Caco-2 (cell line): Measurements from ENCODE around the gene XPO1. TPM values are rescaled to one million over a fixed set of nuclear protein-coding genes. Genes with fewer than 3 reads are reported as not detected.
A peak's percentile ranks its signal among the peaks of the same experiment; 100 is the strongest.
"Not testable (repeated sequence)": the region's sequence is repeated elsewhere in the genome, so short reads cannot be mapped to it uniquely, and the experiment has no call there.

Source experiments
- BruUV-seq: library from RNA; stranded (reverse); fragments of 400-500 nt; replicated peaks from 2 replicates; lab custom pipeline; 2021; lab: Mats Ljungman, UMichigan
- CTCF ChIA-PET: fragments of 300-600 bp; sonication (Branson Sonifier 250); formaldehyde crosslinking; loops from one replicate; lab custom pipeline; 2022; ENCODE audit warnings: antibody characterized with exemption; lab: Charles Lee
- POLR2A ChIA-PET: fragments of 300-600 bp; sonication (Branson Sonifier 250); formaldehyde crosslinking; loops from one replicate; lab custom pipeline; 2022; ENCODE audit warnings: antibody characterized with exemption; lab: Charles Lee
- DNase-seq, 2 experiments: peaks; one replicate each; pipeline versions ENCODE4 v3.0.0 to v3.0.0-alpha.2; 2020 to 2022
- H3K27me3 ChIP-seq: replicated peaks from 2 replicates; pipeline ENCODE4 v1.6.0; 2011; ENCODE audit warnings: low read length; ENCODE audit not compliant: control insufficient read depth, insufficient read depth
- H3K36me3 ChIP-seq: 2 replicates; pipeline ENCODE4 v1.5.1; 2011; ENCODE audit warnings: low read length; ENCODE audit not compliant: control insufficient read depth, insufficient read depth
- H3K4me1 ChIP-seq: fragments of 250-450 bp; sonication (Bioruptor Pico); 2 replicates; pipeline ENCODE4 v1.5.1; 2020; ENCODE audit warnings: mild to moderate bottlenecking
- H3K4me3 ChIP-seq: 2 replicates; pipeline ENCODE4 v1.5.1; 2011; ENCODE audit warnings: low read depth, mild to moderate bottlenecking, control low read depth, low read length
- H3K9me3 ChIP-seq: fragments of 250-450 bp; sonication (Bioruptor Pico); 2 replicates; pipeline ENCODE4 v1.5.1; 2020; ENCODE audit warnings: mild to moderate bottlenecking, moderate library complexity
- H3K27ac Mint-ChIP-seq: one replicate; pipeline ENCODE4 v1.8.0; 2022; ENCODE audit warnings: mixed read lengths; ENCODE audit not compliant: unreplicated experiment
- H3K27me3 Mint-ChIP-seq: one replicate; pipeline ENCODE4 v1.8.0; 2022; ENCODE audit warnings: mixed read lengths; ENCODE audit not compliant: insufficient read depth, unreplicated experiment
- H3K36me3 Mint-ChIP-seq: one replicate; pipeline ENCODE4 v1.8.0; 2022; ENCODE audit warnings: mild to moderate bottlenecking, mixed read lengths; ENCODE audit not compliant: insufficient read depth, unreplicated experiment
- H3K4me1 Mint-ChIP-seq: one replicate; pipeline ENCODE4 v1.8.0; 2022; ENCODE audit warnings: low read depth, mixed read lengths; ENCODE audit not compliant: unreplicated experiment
- H3K4me3 Mint-ChIP-seq: one replicate; pipeline ENCODE4 v1.8.0; 2022; ENCODE audit warnings: mild to moderate bottlenecking, moderate library complexity, mixed read lengths; ENCODE audit not compliant: unreplicated experiment
- H3K9me3 Mint-ChIP-seq: one replicate; pipeline ENCODE4 v1.8.0; 2022; ENCODE audit warnings: mixed read lengths; ENCODE audit not compliant: unreplicated experiment
- intact Hi-C: fragments of 100-400 bp; cut with micrococcal nuclease; formaldehyde crosslinking; loops from one replicate; pipeline ENCODE4 v1.10.0; 2022; ENCODE audit not compliant: unreplicated experiment
- total RNA-seq: library from RNA; stranded (reverse); gene quantifications from 2 replicates; pipeline ENCODE4 v1.2.3, GENCODE V29; 2022
- TF ChIP-seq, protein P1 (sequence below), 2 experiments: fragments of 200-600 bp in 1 of 2; IDR thresholded peaks; 1 replicate in 1 of 2; 2 replicates in 1 of 2; pipeline versions ENCODE4 v1.5.1 to v1.8.0; 2011 to 2022; ENCODE audit warnings: antibody characterized with exemption in 1 of 2, control low read depth in 1 of 2, inconsistent platforms in 1 of 2, low read depth in 1 of 2, low read length in 1 of 2, mild to moderate bottlenecking in 1 of 2, moderate library complexity in 1 of 2; ENCODE audit not compliant: insufficient read depth in 1 of 2, severe bottlenecking in 1 of 2, unreplicated experiment in 1 of 2

Gene XPO1
- total RNA-seq, 1 experiment from 2014 or later = 218 TPM

DNA sequence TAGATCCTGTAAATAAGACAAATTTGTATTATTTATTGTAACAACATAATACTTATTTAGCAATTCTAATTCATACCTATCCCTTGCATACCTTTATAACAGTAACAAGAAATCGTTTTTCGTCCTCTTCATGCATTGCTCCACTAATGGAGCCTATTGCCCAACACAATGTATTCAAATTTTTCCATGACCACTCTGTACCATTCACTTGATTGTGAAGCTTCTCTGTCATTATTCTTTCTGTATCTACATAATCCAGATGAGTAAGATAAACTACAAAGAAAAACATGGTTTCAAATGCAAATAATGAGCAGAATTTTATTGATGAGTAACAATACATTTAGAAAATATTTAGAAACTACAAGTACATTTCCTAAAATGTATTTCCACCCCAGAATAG, 45.7 kb downstream of the XPO1 start:
- no peaks in the 10 kb centered on the region for H3K27me3 ChIP-seq
- Mint-ChIP-seq H3K36me3 (peaks cover 98% of the 10 kb centered on the region), H3K9me3 (no peaks in the 10 kb centered on the region), H3K27me3 (no peaks in the 10 kb centered on the region), H3K27ac (no peak overlapping the region), H3K4me3 (no peak overlapping the region), H3K4me1 (no peaks in the 10 kb centered on the region)
- no peaks in the 10 kb centered on the region for H3K9me3 ChIP-seq
- TF ChIP-seq, protein P1, sequence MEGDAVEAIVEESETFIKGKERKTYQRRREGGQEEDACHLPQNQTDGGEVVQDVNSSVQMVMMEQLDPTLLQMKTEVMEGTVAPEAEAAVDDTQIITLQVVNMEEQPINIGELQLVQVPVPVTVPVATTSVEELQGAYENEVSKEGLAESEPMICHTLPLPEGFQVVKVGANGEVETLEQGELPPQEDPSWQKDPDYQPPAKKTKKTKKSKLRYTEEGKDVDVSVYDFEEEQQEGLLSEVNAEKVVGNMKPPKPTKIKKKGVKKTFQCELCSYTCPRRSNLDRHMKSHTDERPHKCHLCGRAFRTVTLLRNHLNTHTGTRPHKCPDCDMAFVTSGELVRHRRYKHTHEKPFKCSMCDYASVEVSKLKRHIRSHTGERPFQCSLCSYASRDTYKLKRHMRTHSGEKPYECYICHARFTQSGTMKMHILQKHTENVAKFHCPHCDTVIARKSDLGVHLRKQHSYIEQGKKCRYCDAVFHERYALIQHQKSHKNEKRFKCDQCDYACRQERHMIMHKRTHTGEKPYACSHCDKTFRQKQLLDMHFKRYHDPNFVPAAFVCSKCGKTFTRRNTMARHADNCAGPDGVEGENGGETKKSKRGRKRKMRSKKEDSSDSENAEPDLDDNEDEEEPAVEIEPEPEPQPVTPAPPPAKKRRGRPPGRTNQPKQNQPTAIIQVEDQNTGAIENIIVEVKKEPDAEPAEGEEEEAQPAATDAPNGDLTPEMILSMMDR (IDR thresholded peaks at IDR 0.05; ENCODE audit: insufficient read depth in 1 of 2, low read depth in 1 of 2, low read length in 1 of 2, severe bottlenecking in 1 of 2, unreplicated experiment in 1 of 2) = no peak
- ChIA-PET CTCF (no interaction called here), POLR2A (no interaction called here)
- H3K4me3 ChIP-seq = no peak overlapping the region
- DNase-seq = no peak
- H3K4me1 ChIP-seq = no peaks in the 10 kb centered on the region
- H3K36me3 ChIP-seq = peaks cover 2% of the 10 kb centered on the region
- intact Hi-C loops = no loop called here
- BruUV-seq = TSS peak; percentile 84

DNA sequence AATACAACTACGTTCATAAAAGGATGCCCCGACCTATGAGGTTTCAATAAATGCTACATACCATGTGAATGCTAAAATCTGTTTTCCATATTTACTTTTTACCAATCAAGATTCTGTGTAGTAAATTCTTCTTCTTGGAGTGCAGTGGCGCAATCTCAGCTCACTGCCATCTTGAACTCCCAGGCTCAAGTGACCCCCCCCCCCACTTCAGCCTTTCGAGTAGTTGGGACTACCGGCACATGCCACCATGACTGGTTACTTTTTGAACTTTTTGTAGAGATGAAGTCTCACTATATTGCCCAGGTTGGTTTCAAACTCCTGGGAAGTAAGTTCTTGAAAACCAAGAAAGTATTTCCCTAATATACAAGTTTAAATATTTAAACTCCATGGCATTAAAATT, 52.9 kb downstream of the XPO1 start:
- BruUV-seq = no TSS peak
- no peaks in the 10 kb centered on the region for H3K9me3 Mint-ChIP-seq
- H3K4me1 ChIP-seq = no peaks in the 10 kb centered on the region
- no peak overlapping the region for H3K4me3 Mint-ChIP-seq
- no peak overlapping the region for H3K4me3 ChIP-seq
- CTCF ChIA-PET = no interaction called here
- H3K27me3 Mint-ChIP-seq = no peaks in the 10 kb centered on the region
- H3K9me3 ChIP-seq = no peaks in the 10 kb centered on the region
- H3K36me3 ChIP-seq = peaks cover 3% of the 10 kb centered on the region
- H3K4me1 Mint-ChIP-seq = no peaks in the 10 kb centered on the region
- POLR2A ChIA-PET = no interaction called here
- TF ChIP-seq, protein P1 (IDR thresholded peaks at IDR 0.05; ENCODE audit: insufficient read depth in 1 of 2, low read depth in 1 of 2, low read length in 1 of 2, severe bottlenecking in 1 of 2, unreplicated experiment in 1 of 2) = no peak
- no peak overlapping the region for H3K27ac Mint-ChIP-seq
- intact Hi-C loops = no loop called here
- H3K36me3 Mint-ChIP-seq = peaks cover 99% of the 10 kb centered on the region
- no peak for DNase-seq
- H3K27me3 ChIP-seq = no peaks in the 10 kb centered on the region

- Mint-ChIP-seq H3K4me1 (no peaks in the 10 kb centered on the region), H3K36me3 (peaks cover 96% of the 10 kb centered on the region), H3K9me3 (no peaks in the 10 kb centered on the region), H3K4me3 (no peak overlapping the region), H3K27me3 (no peaks in the 10 kb centered on the region), H3K27ac (no peak overlapping the region)
- intact Hi-C loops = loop anchor here (10.0 kb wide), 1 partner anchor 193 kb away; no protein-coding TSS in a partner anchor
- TF ChIP-seq, protein P1 (IDR thresholded peaks at IDR 0.05; ENCODE audit: insufficient read depth in 1 of 2, low read depth in 1 of 2, low read length in 1 of 2, severe bottlenecking in 1 of 2, unreplicated experiment in 1 of 2) = no peak
- no peak overlapping the region for H3K4me3 ChIP-seq
- POLR2A ChIA-PET = no interaction called here
- no peaks in the 10 kb centered on the region for H3K27me3 ChIP-seq
- H3K36me3 ChIP-seq = peaks cover 3% of the 10 kb centered on the region
- no peaks in the 10 kb centered on the region for H3K4me1 ChIP-seq
- H3K9me3 ChIP-seq = no peaks in the 10 kb centered on the region
- TSS peak; percentile 85 for BruUV-seq
- CTCF ChIA-PET = no interaction called here
- DNase-seq = no peak
Observed at GRCh38 chr2:61478086-61478485, 60.1 kb downstream of the XPO1 start.

- BruUV-seq, DNase-seq, H3K4me3 ChIP-seq, H3K36me3 ChIP-seq, H3K4me1 ChIP-seq, CTCF ChIA-PET, H3K4me1 Mint-ChIP-seq, H3K27me3 ChIP-seq, POLR2A ChIA-PET, H3K9me3 ChIP-seq, H3K4me3 Mint-ChIP-seq, H3K27me3 Mint-ChIP-seq, H3K9me3 Mint-ChIP-seq: not testable (repeated sequence)
- Mint-ChIP-seq H3K36me3 (peaks cover 96% of the 10 kb centered on the region), H3K27ac (peak overlapping the region; percentile 59)
- intact Hi-C loops = loop anchor here (10.0 kb wide), 1 partner anchor 192 kb away; no protein-coding TSS in a partner anchor
Observed at GRCh38 chr2:61476929-61477589, 61.1 kb downstream of the XPO1 start.
